ENCODE results near the gene DNAH2. TPM values are rescaled to one million over a fixed set of nuclear protein-coding genes. Genes with fewer than 3 reads are reported as not detected.

DNAH2 gene
- polyA plus RNA-seq, 1 of the 3 experiments (the other 2 are of a cell fraction) = 0.13 TPM

DNA sequence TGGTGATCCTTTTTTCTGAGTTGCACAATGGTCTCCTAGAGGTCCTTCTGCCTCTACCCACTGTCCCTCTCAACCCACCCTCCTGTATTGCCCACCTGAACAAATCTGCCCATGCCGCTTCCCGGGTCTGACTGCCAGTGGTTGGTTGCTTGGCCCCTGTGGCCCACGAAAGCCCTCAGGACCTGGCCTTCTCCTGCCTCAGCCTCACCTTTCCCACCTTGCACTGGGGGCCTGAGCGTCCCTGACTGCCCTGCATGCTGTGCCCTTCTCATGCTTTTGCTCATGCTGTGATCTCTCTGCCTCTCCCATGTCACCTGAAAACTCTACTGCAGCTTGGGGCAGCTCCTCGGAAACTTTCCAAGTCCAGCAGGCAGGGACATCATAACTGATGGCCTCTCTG lies 102.7 kb downstream of the DNAH2 start:
- no peaks in the 10 kb centered on the region for H3K79me2 ChIP-seq (ENCODE audit: insufficient read depth)
- H3K4me2 ChIP-seq = no peak overlapping the region
- no peak overlapping the region for H2AFZ ChIP-seq (ENCODE audit: low read depth)
- H3K9me2 ChIP-seq = no peaks in the 10 kb centered on the region
- no peak for DNase-seq
- H4K20me1 ChIP-seq (ENCODE audit: insufficient read depth) = no peaks in the 10 kb centered on the region
- peaks cover 0 to 14% of the 10 kb centered on the region in 2 experiments; a peak in 1 of 4 replicates for H3K4me1 ChIP-seq (ENCODE audit: control insufficient read depth in 1 of 2, insufficient read depth in 2 of 2, low read depth in 1 of 2, low read length in 1 of 2)
- H3K27ac ChIP-seq (ENCODE audit: low read depth in 2 of 2, low read length in 1 of 2) = no peak overlapping the region
- no peaks in the 10 kb centered on the region for H3K36me3 ChIP-seq (replicated peaks in 1 of 2; ENCODE audit: control insufficient read depth in 1 of 2, insufficient read depth in 2 of 2, low read length in 1 of 2)
- no peaks in the 10 kb centered on the region for H3K27me3 ChIP-seq (ENCODE audit: insufficient read depth)
- no peak overlapping the region for H3K9ac ChIP-seq
- WGBS (ENCODE audit: low lambda C conversion rate) = 38% methylated on average over 5 of the region's 5 CpGs
- TF ChIP-seq, protein P1, sequence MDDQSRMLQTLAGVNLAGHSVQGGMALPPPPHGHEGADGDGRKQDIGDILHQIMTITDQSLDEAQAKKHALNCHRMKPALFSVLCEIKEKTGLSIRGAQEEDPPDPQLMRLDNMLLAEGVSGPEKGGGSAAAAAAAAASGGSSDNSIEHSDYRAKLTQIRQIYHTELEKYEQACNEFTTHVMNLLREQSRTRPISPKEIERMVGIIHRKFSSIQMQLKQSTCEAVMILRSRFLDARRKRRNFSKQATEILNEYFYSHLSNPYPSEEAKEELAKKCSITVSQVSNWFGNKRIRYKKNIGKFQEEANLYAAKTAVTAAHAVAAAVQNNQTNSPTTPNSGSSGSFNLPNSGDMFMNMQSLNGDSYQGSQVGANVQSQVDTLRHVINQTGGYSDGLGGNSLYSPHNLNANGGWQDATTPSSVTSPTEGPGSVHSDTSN (IDR thresholded peaks at IDR 0.05) = no peak
- TF ChIP-seq FOSL2 (IDR thresholded peaks at IDR 0.05; ENCODE audit: borderline replicate concordance, low read depth) (no peak), TAF1 (IDR thresholded peaks at IDR 0.05; ENCODE audit: borderline replicate concordance, low read depth, low read length) (no peak), MEF2A (IDR thresholded peaks at IDR 0.05; ENCODE audit: borderline replicate concordance, low read depth) (no peak), NRF1 (IDR thresholded peaks at IDR 0.05; ENCODE audit: low read depth, low read length) (no peak), ELF1 (IDR thresholded peaks at IDR 0.05) (no peak), GABPA (IDR thresholded peaks at IDR 0.05; ENCODE audit: low read depth) (no peak), RFX5 (IDR thresholded peaks at IDR 0.05; ENCODE audit: low read length) (no peak), NFIC (IDR thresholded peaks at IDR 0.05; ENCODE audit: borderline replicate concordance) (no peak), SIN3A (IDR thresholded peaks at IDR 0.05; ENCODE audit: borderline replicate concordance, low read depth, low read length) (no peak)
- TF ChIP-seq, protein P2, sequence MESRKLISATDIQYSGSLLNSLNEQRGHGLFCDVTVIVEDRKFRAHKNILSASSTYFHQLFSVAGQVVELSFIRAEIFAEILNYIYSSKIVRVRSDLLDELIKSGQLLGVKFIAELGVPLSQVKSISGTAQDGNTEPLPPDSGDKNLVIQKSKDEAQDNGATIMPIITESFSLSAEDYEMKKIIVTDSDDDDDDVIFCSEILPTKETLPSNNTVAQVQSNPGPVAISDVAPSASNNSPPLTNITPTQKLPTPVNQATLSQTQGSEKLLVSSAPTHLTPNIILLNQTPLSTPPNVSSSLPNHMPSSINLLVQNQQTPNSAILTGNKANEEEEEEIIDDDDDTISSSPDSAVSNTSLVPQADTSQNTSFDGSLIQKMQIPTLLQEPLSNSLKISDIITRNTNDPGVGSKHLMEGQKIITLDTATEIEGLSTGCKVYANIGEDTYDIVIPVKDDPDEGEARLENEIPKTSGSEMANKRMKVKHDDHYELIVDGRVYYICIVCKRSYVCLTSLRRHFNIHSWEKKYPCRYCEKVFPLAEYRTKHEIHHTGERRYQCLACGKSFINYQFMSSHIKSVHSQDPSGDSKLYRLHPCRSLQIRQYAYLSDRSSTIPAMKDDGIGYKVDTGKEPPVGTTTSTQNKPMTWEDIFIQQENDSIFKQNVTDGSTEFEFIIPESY (IDR thresholded peaks at IDR 0.05; ENCODE audit: borderline replicate concordance, low read depth) = no peak
- TF ChIP-seq, protein P3, sequence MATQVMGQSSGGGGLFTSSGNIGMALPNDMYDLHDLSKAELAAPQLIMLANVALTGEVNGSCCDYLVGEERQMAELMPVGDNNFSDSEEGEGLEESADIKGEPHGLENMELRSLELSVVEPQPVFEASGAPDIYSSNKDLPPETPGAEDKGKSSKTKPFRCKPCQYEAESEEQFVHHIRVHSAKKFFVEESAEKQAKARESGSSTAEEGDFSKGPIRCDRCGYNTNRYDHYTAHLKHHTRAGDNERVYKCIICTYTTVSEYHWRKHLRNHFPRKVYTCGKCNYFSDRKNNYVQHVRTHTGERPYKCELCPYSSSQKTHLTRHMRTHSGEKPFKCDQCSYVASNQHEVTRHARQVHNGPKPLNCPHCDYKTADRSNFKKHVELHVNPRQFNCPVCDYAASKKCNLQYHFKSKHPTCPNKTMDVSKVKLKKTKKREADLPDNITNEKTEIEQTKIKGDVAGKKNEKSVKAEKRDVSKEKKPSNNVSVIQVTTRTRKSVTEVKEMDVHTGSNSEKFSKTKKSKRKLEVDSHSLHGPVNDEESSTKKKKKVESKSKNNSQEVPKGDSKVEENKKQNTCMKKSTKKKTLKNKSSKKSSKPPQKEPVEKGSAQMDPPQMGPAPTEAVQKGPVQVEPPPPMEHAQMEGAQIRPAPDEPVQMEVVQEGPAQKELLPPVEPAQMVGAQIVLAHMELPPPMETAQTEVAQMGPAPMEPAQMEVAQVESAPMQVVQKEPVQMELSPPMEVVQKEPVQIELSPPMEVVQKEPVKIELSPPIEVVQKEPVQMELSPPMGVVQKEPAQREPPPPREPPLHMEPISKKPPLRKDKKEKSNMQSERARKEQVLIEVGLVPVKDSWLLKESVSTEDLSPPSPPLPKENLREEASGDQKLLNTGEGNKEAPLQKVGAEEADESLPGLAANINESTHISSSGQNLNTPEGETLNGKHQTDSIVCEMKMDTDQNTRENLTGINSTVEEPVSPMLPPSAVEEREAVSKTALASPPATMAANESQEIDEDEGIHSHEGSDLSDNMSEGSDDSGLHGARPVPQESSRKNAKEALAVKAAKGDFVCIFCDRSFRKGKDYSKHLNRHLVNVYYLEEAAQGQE (IDR thresholded peaks at IDR 0.05; ENCODE audit: low read depth, low read length) = no peak
- no peak overlapping the region for H3K4me3 ChIP-seq (ENCODE audit: low read depth in 2 of 2, low read length in 1 of 2)
- H3F3A ChIP-seq (replicated peaks; ENCODE audit: insufficient read depth) = no peaks in the 10 kb centered on the region
- CTCF ChIA-PET = interaction anchor here (1.2 to 7.2 kb wide), 10 partner anchors 8 to 221 kb away, joined by 3 to 76 read pairs (median 6); partner anchors contain the start of genes CHD3 and NAA38
- POLR2A ChIA-PET = interaction anchor here (1.6 kb wide), 1 partner anchor 37 kb away, joined by 3 read pairs; the partner anchor contains the start of gene NAA38
- H3K9me3 ChIP-seq = no peaks in the 10 kb centered on the region

Data from SK-N-SH (cell line).